HG03060 (cell line): ENCODE measurements around the gene RPS26.
"Not testable (repeated sequence)": the region's sequence is repeated elsewhere in the genome, so short reads cannot be mapped to it uniquely, and the experiment has no call there.

Experiments used
- ATAC-seq: cut with Tn5 transposase; IDR thresholded peaks from one replicate; pipeline ENCODE4 v1.9.1; 2021; ENCODE audit warnings: low read depth, moderate number of reproducible peaks; ENCODE audit not compliant: unreplicated experiment

The RPS26 gene

DNA sequence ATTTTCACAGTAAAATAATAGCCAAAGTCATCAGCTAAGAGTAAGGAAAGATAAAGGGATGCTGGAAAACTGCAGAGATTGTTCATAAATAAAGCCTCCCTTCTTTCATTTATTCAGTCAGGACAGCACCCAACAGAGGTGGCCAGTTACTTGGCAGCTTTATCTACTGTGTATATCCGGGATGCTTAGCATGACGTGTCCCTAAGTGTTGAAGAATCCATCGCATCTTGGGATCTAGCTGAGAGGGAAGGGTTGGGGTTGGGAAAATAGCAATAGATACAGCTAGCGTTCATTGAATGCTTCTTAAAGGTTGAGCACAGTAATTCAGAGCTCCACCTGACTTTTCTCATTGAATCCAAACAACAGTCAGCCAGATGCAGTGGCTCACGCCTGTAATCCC lies 32.7 kb downstream of the RPS26 start:
- ATAC-seq = no peak

GRCh38 chr12:56077966-56078365 lies 36.2 kb downstream of the RPS26 start:
- not testable (repeated sequence) for ATAC-seq

- no peak for ATAC-seq
Measured at GRCh38 chr12:56078427-56078826, 36.7 kb downstream of the RPS26 start.

- no peak for ATAC-seq
Measured at GRCh38 chr12:56078931-56079722, 37.4 kb downstream of the RPS26 start.

GRCh38 chr12:56079723-56080555 lies 38.2 kb downstream of the RPS26 start, which contains the start of gene ERBB3:
Gene ERBB3 (plus strand): TSS chr12:56080165. CDS start chr12:56080301, 136 bp downstream.
- ATAC-seq = no peak

- no peak for ATAC-seq
Measured at GRCh38 chr12:56080556-56081138, 38.9 kb downstream of the RPS26 start.

- no peak for ATAC-seq
Measured at GRCh38 chr12:56081393-56082347, 40.0 kb downstream of the RPS26 start.

DNA sequence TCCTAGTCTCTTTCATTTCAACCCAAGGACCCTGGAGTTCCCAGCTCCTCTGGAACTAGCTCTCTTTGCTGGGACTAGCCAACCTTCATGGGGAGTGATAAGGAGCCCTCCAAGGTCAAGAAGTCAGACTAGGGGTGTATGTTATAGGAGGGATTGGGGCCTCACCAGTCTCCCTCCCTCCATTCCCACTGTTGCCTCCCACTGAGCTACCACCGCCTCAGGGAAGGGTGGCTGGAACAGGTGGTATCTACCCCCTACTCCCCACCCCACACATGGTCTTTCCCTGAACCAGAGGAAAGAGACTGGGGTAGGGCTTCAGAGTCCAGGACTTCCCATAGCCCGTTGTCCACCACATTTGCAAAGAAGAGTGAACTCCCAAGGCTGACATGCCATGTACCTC lies 40.7 kb downstream of the RPS26 start:
- no peak for ATAC-seq

- ATAC-seq = no peak
Measured at GRCh38 chr12:56082967-56083366, 41.2 kb downstream of the RPS26 start.

GRCh38 chr12:56084958-56085543 lies 43.3 kb downstream of the RPS26 start:
- no peak for ATAC-seq

DNA sequence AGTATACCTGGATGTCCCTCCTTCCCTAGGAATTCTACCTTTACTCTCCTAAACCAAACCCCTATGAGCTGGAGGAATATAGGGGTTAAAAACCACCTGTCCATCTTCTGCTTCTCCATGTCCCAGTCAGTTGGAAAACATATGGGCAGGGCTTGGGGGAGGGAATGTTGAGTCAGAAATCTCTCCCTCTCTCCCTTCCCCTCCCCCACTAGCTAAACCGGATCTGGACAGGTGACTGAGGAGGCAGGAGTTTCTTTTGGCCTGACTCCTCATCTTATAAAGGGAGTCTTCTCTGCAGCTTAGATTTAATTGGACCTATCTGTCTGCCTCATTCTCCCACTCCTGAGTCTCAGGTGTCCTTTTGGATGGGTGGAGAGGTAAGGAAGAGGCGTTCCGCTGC lies 44.4 kb downstream of the RPS26 start:
- ATAC-seq = no peak

DNA sequence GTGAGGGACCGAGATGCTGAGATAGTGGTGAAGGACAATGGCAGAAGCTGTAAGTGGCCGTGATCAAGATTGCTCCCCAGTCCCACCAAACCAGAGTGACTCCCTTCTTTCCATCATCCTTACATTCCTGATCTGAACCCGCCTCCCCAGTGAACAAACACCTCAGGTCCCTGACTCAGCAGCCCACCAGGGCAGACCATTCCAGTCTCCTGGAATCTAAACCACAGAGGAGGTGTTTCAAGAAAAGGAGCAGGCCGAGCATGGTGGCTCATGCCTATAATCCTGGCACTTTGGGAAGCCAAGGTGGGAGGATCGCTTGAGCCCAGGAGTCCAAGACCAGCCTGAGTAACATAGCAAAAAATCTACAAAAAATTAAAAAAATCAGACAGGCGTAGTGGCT lies 44.9 kb downstream of the RPS26 start:
- no peak for ATAC-seq

- no peak for ATAC-seq
Measured at GRCh38 chr12:56087220-56087619, 45.5 kb downstream of the RPS26 start.
